ENCODE data around the gene RNF148. TPM values are rescaled to one million over a fixed set of nuclear protein-coding genes. Genes with fewer than 3 reads are reported as not detected.
"Not testable (repeated sequence)": the region's sequence is repeated elsewhere in the genome, so short reads cannot be mapped to it uniquely, and the experiment has no call there.

Gene RNF148
- polyA plus RNA-seq, 2 donors, result 0.06 TPM; not detected in 1

DNA sequence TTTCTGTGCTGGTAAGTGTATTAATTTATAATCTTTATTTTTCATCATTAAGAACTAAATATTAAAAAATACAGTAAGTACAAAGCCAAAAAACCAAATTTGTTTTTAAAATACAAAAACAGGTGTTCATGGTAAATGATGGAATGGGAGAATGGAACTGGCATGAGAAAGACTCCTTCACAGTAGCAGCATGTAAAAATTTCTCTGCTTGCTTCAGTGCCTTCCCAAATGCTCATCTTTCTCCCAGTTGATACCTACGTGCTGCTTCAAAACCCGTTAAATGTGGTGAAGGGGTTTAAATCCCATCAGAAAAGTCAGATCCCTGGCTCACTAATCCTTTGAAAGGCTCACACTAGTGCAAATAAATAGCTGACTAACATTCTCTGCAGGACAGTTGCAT lies 8.0 kb downstream of the RNF148 start:
- no peaks in the 10 kb centered on the region for H3K36me3 ChIP-seq (ENCODE audit: control insufficient read depth in 2 of 2, insufficient read depth in 2 of 2, low read length in 1 of 2)
- no peaks in the 10 kb centered on the region for H3K4me1 ChIP-seq (ENCODE audit: control insufficient read depth in 2 of 2, insufficient read depth in 2 of 2, low read length in 1 of 2)
- H3K4me3 ChIP-seq (ENCODE audit: low read depth in 1 of 2, low read length in 2 of 2), result no peak overlapping the region
- WGBS, 2 donors, result 83 to 90% methylated on average over 2 of the region's 2 CpGs
- H3K27ac ChIP-seq (ENCODE audit: low read depth in 2 of 2, low read length in 1 of 2), result no peak overlapping the region
- H3K27me3 ChIP-seq (ENCODE audit: control insufficient read depth in 1 of 2, insufficient read depth in 2 of 2, low read length in 2 of 2), result no peaks in the 10 kb centered on the region
- no peaks in the 10 kb centered on the region for H3K9me3 ChIP-seq (ENCODE audit: control insufficient read depth in 2 of 2, insufficient read depth in 1 of 2, low read depth in 1 of 2, low read length in 1 of 2)

DNA sequence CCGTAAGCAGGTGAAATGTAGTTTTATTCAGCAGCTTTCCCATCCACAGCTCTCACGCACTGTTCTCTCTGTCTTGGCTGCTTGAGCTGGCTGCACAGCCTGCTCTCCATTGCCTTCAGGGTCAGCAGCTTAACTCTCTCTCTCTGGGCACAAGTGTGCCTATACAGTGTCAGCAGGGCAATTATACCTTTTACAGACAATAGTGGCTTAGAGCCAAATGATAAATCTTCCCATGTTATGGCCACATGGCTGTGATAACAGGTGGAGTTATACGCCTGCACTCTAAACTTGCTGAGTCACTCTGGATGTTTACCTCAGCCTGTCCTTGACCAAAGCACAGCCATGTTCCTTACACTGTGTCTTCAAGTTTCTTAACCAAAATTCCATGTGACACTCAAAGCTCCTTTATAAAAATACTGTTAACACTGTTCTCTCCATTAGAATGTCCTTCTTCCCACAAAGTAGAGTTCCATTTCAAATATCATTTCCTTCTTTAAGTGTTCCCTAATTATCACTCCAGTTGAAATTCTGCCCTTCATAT lies 9.9 kb downstream of the RNF148 start:
- peaks cover 0 to 2% of the 10 kb centered on the region in 2 donors for H3K9me3 ChIP-seq (ENCODE audit: control insufficient read depth in 2 of 2, insufficient read depth in 1 of 2, low read depth in 1 of 2, low read length in 1 of 2)
- H3K4me1 ChIP-seq (ENCODE audit: control insufficient read depth in 2 of 2, insufficient read depth in 2 of 2, low read length in 1 of 2), result no peaks in the 10 kb centered on the region
- WGBS, 2 donors, result 93 to 95% methylated on average over 3 of the region's 3 CpGs
- H3K36me3 ChIP-seq (ENCODE audit: control insufficient read depth in 2 of 2, insufficient read depth in 2 of 2, low read length in 1 of 2), result no peaks in the 10 kb centered on the region
- no peak overlapping the region for H3K4me3 ChIP-seq (ENCODE audit: low read depth in 1 of 2, low read length in 2 of 2)
- no peak overlapping the region for H3K27ac ChIP-seq (ENCODE audit: low read depth in 2 of 2, low read length in 1 of 2)
- H3K27me3 ChIP-seq (ENCODE audit: control insufficient read depth in 1 of 2, insufficient read depth in 2 of 2, low read length in 2 of 2), result no peaks in the 10 kb centered on the region

DNA sequence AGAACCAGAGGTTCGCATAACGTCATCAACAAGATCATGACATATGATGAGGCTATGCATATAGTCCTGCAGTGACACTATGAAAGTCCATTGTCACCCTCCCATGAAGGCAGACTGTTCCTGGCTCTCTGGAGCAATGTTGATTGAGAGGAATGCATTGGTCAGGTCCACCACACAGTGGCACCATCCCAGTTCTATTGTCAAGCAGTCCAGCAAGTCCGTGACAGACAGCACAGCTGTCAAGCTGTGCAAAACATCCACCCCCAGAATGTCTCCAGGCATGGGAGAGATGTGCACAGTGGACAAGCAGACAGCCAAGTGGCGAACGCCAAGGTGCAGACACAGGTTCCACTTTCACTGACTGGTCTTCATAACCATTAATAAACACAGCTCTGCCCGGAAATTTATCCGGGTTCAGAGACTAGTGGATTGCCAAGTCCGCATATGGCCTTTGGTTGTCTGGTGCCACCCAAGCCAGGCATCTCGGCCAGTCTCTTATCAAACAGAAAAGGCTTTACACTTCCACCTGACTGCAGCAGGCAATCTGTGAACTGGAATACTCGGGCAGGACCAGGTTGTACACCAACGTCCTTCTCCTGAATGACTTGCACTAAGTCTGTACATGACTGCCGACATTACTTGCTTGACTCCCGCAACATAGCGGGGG lies 11.0 kb downstream of the RNF148 start:
- Histone ChIP-seq H3K4me1 (ENCODE audit: control insufficient read depth in 2 of 2, insufficient read depth in 2 of 2, low read length in 1 of 2) (no peaks in the 10 kb centered on the region), H3K27me3 (ENCODE audit: control insufficient read depth in 1 of 2, insufficient read depth in 2 of 2, low read length in 2 of 2) (no peaks in the 10 kb centered on the region), H3K27ac (ENCODE audit: low read depth in 2 of 2, low read length in 1 of 2) (no peak overlapping the region), H3K4me3 (ENCODE audit: low read depth in 1 of 2, low read length in 2 of 2) (no peak overlapping the region), H3K9me3 (ENCODE audit: control insufficient read depth in 2 of 2, insufficient read depth in 1 of 2, low read depth in 1 of 2, low read length in 1 of 2) (peaks cover 0 to 2% of the 10 kb centered on the region in 2 donors), H3K36me3 (ENCODE audit: control insufficient read depth in 2 of 2, insufficient read depth in 2 of 2, low read length in 1 of 2) (no peaks in the 10 kb centered on the region)
- WGBS, 2 donors, result 94 to 95% methylated on average over 14 of the region's 14 CpGs

DNA sequence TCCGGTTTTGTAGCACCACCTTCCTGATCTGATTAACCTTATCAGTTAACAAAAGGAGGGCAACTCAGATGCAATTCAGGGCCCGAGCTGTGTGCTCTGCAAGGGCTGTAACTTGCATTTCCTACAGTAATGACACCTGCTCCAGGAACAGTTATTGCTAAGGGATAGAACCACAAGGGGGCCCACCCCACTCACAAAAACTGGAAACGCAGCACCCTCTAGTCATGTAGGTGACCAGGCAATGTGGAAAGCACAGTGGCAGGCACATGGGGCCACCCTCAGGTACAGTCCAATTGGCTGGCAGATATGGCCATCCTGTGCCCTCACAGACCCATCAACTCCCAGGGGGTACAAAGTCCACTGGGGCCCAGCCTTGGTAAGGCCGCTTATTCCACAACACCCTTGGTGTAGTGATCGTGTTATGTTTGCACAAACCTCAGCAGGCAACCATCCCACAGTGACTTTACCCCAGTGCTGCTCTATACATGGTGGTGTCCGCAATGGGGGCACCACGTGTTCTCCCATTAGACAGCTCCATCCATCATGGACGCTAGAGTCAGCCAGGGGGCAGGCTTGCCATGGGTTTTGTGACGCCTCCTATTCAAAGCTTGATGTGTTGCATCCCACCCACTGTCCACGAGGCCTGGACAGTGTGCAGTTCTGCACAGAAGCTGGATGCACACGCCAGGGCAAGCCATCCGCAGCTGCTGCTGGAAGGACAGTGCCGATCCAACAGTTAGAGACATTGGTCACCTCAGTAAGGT lies 13.2 kb downstream of the RNF148 start:
- whole genome bisulfite sequencing, 2 donors, result 90 to 91% methylated on average over 13 of the region's 13 CpGs
- H3K9me3 ChIP-seq (ENCODE audit: control insufficient read depth in 2 of 2, insufficient read depth in 1 of 2, low read depth in 1 of 2, low read length in 1 of 2), result peaks cover 0 to 2% of the 10 kb centered on the region in 2 donors

DNA sequence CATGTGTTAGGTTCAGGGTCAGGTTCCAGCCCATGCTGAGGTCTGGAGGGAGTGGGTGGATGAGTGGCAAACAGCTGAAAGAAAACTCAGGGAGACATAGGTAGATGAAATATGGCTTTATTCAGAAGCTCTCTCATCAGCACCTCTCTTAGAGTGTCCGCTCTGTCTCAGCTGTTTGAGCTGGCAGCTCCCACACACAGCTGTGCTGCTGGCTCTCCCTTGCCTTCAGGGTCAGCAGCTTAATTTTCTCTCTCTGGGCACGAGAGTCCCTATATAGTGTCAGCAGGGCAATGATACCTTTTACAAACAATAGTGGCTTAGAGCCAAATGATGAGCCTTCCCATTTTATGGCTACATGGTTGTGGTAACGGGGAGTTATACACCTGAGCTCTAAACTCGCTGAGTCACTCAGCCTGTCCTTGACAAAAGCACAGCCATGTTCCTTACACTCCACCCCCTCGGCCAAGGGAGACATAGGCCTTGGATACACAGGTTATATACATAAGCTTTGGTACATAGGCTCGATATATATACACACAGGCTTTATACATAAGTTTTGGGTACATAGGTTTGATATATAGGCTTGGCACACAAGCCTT lies 14.2 kb downstream of the RNF148 start:
- no peaks in the 10 kb centered on the region for H3K4me1 ChIP-seq (ENCODE audit: control insufficient read depth in 2 of 2, insufficient read depth in 2 of 2, low read length in 1 of 2)
- H3K27ac ChIP-seq (ENCODE audit: low read depth in 2 of 2, low read length in 1 of 2), result no peak overlapping the region
- H3K27me3 ChIP-seq (ENCODE audit: control insufficient read depth in 1 of 2, insufficient read depth in 2 of 2, low read length in 2 of 2), result no peaks in the 10 kb centered on the region
- H3K36me3 ChIP-seq (ENCODE audit: control insufficient read depth in 2 of 2, insufficient read depth in 2 of 2, low read length in 1 of 2), result no peaks in the 10 kb centered on the region
- peaks cover 0 to 2% of the 10 kb centered on the region in 2 donors for H3K9me3 ChIP-seq (ENCODE audit: control insufficient read depth in 2 of 2, insufficient read depth in 1 of 2, low read depth in 1 of 2, low read length in 1 of 2)
- H3K4me3 ChIP-seq (ENCODE audit: low read depth in 1 of 2, low read length in 2 of 2), result no peak overlapping the region
- 69 to 80% methylated on average over 6 of the region's 6 CpGs for WGBS, 2 donors

More for the DNA sequence above, 13.2 kb downstream of the RNF148 start:
- H3K4me3 ChIP-seq (ENCODE audit: low read depth in 1 of 2, low read length in 2 of 2), result no peak overlapping the region
- H3K27me3 ChIP-seq (ENCODE audit: control insufficient read depth in 1 of 2, insufficient read depth in 2 of 2, low read length in 2 of 2), result no peaks in the 10 kb centered on the region
- no peak overlapping the region for H3K27ac ChIP-seq (ENCODE audit: low read depth in 2 of 2, low read length in 1 of 2)
- no peaks in the 10 kb centered on the region for H3K4me1 ChIP-seq (ENCODE audit: control insufficient read depth in 2 of 2, insufficient read depth in 2 of 2, low read length in 1 of 2)
- no peaks in the 10 kb centered on the region for H3K36me3 ChIP-seq (ENCODE audit: control insufficient read depth in 2 of 2, insufficient read depth in 2 of 2, low read length in 1 of 2)

DNA sequence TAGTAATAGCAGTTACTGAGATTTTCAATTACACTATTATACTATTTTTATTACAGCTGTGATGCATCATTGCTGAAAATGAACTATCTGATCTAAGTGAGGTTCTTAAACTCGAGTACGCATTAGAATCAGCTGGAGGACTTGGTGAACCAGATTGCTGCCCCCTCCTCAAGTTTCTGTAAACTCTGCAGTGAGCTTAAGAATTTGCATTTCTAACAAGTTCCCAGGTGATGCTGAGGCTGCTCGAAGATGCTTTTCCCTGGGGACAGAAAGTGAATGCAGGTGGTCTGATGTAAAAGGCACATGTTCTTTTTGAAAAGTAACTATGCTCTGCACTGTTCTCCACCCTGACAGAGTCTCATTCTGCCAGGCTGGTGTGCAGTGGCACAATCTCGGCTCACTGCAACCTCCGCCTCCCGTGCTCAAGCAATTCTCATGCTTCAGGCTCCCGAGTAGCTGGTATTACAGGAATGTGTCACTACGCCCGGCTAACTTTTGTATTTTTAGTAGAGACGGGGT lies 16.3 kb downstream of the RNF148 start:
- H3K4me1 ChIP-seq (ENCODE audit: control insufficient read depth in 2 of 2, insufficient read depth in 2 of 2, low read length in 1 of 2), result no peaks in the 10 kb centered on the region
- no peaks in the 10 kb centered on the region for H3K27me3 ChIP-seq (ENCODE audit: control insufficient read depth in 1 of 2, insufficient read depth in 2 of 2, low read length in 2 of 2)
- H3K9me3 ChIP-seq (ENCODE audit: control insufficient read depth in 2 of 2, insufficient read depth in 1 of 2, low read depth in 1 of 2, low read length in 1 of 2), result peaks cover 0 to 2% of the 10 kb centered on the region in 2 donors
- no peak overlapping the region for H3K27ac ChIP-seq (ENCODE audit: low read depth in 2 of 2, low read length in 1 of 2)
- 76 to 82% methylated on average over 10 of the region's 10 CpGs for WGBS, 2 donors
- no peaks in the 10 kb centered on the region for H3K36me3 ChIP-seq (ENCODE audit: control insufficient read depth in 2 of 2, insufficient read depth in 2 of 2, low read length in 1 of 2)
- no peak overlapping the region for H3K4me3 ChIP-seq (ENCODE audit: low read depth in 1 of 2, low read length in 2 of 2)

DNA sequence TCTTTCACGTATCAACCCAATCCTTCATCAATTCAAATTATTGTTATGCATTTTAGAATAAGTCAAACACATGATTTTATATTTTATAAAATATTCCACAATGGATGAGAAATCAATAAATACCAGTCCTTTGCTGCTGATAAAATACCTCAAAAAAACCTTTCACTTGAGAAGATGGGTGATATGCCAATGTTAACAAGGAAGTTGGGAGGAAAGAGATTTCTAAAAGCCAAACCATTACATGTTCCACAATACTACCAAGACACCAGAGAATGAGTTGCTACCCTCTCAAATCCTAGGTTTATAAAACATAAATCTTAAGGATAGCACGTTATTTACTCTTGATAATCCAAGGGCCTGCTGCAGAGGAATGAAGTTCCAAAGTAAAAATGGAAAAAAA lies 18.2 kb downstream of the RNF148 start:
- WGBS, 2 donors, result 55 to 76% methylated on average over 2 of the region's 2 CpGs
- Histone ChIP-seq H3K27me3 (ENCODE audit: control insufficient read depth in 1 of 2, insufficient read depth in 2 of 2, low read length in 2 of 2) (no peaks in the 10 kb centered on the region), H3K9me3 (ENCODE audit: control insufficient read depth in 2 of 2, insufficient read depth in 1 of 2, low read depth in 1 of 2, low read length in 1 of 2) (no peaks in the 10 kb centered on the region), H3K36me3 (ENCODE audit: control insufficient read depth in 2 of 2, insufficient read depth in 2 of 2, low read length in 1 of 2) (no peaks in the 10 kb centered on the region), H3K27ac (ENCODE audit: low read depth in 2 of 2, low read length in 1 of 2) (no peak overlapping the region), H3K4me1 (ENCODE audit: control insufficient read depth in 2 of 2, insufficient read depth in 2 of 2, low read length in 1 of 2) (no peaks in the 10 kb centered on the region), H3K4me3 (ENCODE audit: low read depth in 1 of 2, low read length in 2 of 2) (no peak overlapping the region)

DNA sequence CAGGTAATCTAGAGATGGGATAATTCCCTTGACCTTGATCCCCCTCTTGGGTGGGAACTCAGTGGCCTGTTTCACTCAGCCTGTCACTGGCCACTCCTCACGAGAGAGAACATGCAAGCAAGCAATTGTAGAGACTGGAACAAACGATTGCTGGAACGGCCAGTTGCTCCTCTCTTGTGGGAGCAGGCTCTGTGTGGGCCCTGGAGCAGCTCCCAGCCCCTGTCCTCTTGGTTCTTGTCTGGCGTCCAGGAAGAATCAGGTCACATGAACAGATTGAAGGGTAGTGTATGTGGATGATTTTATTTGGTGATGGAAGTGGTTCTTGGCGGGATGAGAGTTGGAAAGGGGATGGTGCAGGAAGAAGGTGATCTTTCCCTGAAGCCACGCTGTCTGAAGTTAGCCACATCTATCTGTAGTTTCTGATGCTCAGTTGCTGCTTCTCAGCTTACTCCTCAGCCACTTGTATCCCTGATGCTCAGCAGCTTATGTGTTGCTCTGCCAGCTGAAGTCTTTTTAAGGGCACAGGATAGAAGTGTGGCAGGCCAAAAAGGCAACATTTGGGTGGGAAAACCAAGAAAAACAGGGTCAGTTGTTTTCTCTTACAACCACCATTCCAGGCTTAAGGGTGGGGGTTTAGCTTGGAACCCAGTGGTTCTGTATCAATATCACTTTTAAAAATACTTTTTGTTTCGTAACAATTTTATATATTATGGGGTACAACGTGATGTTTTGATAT lies 19.7 kb downstream of the RNF148 start:
- Histone ChIP-seq H3K9me3 (ENCODE audit: control insufficient read depth in 2 of 2, insufficient read depth in 1 of 2, low read depth in 1 of 2, low read length in 1 of 2) (no peaks in the 10 kb centered on the region), H3K4me1 (ENCODE audit: control insufficient read depth in 2 of 2, insufficient read depth in 2 of 2, low read length in 1 of 2) (no peaks in the 10 kb centered on the region), H3K27ac (ENCODE audit: low read depth in 2 of 2, low read length in 1 of 2) (no peak overlapping the region), H3K27me3 (ENCODE audit: control insufficient read depth in 1 of 2, insufficient read depth in 2 of 2, low read length in 2 of 2) (no peaks in the 10 kb centered on the region), H3K4me3 (ENCODE audit: low read depth in 1 of 2, low read length in 2 of 2) (no peak overlapping the region), H3K36me3 (ENCODE audit: control insufficient read depth in 2 of 2, insufficient read depth in 2 of 2, low read length in 1 of 2) (no peaks in the 10 kb centered on the region)
- 81 to 82% methylated on average over 8 of the region's 8 CpGs for WGBS, 2 donors

DNA sequence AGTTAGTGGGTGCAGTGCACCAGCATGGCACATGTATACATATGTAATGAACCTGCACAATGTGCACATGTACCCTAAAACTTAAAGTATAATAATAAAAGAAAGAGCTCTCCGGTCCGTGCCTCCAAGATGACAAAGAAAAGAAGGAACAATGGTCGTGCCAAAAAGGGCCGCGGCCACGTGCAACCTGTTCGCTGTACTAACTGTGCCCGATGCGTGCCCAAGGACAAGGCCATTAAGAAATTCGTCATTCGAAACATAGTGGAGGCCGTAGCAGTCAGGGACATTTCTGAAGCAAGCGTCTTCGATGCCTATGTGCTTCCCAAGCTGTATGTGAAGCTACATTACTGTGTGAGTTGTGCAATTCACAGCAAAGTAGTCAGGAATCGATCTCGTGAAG lies 21.5 kb downstream of the RNF148 start:
- 97 to 98% methylated on average over 16 of the region's 16 CpGs for WGBS, 2 donors
- H3K36me3 ChIP-seq (ENCODE audit: control insufficient read depth in 2 of 2, insufficient read depth in 2 of 2, low read length in 1 of 2), result not testable (repeated sequence)

More for the DNA sequence above, 21.5 kb downstream of the RNF148 start:
- not testable (repeated sequence) for H3K4me3 ChIP-seq (ENCODE audit: low read depth in 1 of 2, low read length in 2 of 2); H3K27ac ChIP-seq (ENCODE audit: low read depth in 2 of 2, low read length in 1 of 2); H3K9me3 ChIP-seq (ENCODE audit: control insufficient read depth in 2 of 2, insufficient read depth in 1 of 2, low read depth in 1 of 2, low read length in 1 of 2); H3K27me3 ChIP-seq (ENCODE audit: control insufficient read depth in 1 of 2, insufficient read depth in 2 of 2, low read length in 2 of 2); H3K4me1 ChIP-seq (ENCODE audit: control insufficient read depth in 2 of 2, insufficient read depth in 2 of 2, low read length in 1 of 2)
